ENCODE results near the gene RAB40B.

RAB40B gene

DNA sequence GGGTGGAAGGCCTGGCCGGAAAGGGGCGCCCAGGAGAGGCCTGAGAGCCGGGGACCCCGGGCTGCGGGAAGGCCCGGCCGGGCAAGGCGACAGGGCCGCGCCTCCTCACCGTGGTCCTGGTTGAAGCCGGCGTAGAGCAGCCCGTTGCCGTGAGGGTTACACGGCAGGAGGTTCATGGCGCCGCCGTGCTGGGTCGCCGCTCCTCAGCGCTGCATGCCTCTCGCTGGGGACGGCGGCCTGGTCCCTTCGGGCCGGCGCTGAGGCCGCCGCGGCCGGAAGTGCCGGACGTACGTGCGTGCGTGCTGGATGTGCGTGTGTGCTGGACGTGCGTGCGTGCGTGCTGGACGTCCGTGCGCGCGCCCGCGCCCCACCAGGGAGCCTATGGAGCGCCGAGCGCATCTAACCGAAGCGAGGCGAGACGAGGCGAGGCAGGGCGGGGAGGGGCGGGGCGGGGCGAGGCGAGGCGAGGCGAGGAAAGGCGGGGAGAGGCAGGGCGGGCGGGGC, 50.3 kb downstream of the RAB40B start, which contains the start of gene WDR45B:
Gene WDR45B (minus strand): TSS at position 280 of the 504 bp plus-strand sequence. CDS start 104 bp downstream, at position 176.
- DNase-seq = peak; percentile 58

DNA sequence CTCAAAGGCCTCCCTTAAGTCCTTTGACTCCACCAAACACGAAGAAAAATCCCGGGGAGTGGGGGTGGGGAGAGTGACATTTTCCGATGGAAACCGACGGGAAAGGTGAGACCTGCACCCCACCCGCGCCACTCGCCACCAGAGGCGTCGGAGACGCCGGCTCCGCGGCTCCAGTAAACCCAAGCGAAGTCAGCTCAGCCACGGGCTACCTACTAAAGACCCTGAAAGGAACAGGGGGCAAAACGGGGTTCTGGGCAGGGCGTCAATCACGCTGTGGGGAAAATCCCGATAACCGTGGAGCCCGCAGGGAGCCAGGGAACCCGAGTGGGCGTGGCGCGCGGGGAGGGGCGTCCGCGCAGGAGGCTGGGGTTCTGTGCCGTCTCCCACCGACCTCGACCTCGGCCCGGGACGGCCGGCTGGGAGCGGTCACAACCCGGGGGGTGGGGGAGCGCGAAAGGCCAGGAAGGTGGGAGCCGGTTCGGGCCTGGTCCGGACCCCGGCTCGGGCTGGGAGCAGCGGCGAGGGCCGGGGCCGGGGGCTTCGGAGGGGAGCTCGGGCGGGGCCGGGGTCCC, 50.8 kb downstream of the RAB40B start:
- no peak for DNase-seq

DNA sequence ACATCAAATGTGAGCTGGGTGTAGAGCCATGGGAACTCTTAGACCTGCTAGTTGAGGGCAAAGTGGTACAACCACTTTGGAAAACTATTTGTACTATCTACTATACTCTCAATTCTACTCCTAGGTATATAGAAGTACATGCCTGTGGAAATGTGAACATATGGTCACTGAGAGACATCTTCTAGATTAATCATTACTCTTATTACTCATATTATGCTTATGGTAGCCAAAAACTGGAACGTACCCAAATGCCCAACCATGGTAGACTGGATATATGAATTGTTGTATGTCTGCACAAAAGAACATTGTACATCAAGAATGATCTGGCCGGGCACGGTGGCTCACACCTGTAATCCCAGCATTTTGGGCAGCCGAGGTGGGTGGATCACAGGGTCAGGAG, 53.0 kb downstream of the RAB40B start:
- DNase-seq = no peak

DNA sequence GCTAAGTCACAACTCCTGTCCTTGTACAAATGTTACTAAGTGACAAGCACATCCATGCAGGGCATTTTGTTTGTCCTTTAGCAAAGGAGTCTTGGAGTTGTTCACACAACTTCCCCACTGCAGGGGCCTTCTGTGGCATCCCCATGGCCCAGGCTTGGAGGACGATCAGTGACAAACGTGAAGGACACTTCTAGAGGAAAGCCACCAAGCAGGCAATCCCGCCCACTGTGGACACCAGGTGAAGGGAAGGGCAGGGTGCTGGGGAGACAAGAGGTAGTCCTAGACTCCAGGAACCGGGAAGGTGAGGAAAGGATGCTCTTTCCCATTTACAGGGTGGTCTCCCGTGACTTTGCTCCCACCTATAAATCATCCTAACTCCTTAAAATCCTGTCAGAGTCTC, 54.4 kb downstream of the RAB40B start:
- DNase-seq = no peak

DNA sequence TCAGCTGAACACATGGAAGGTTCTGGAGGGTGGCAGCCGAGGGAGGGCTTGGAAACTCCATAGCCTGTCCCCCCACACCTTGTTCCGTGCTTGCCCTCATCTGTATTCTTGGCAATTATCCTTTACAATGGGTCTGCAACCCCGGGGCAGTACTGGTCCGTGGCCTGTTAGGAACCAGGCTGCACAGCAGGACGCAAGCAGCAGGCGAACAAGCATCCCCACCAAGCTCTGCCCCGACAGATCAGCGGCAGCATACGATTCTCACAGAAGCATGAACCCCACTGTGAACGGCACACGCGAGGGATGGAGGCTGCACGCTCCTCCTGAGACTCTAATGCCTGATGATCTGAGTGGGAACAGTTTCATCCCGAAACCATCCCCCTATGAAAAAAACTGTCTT, 56.5 kb downstream of the RAB40B start:
- no peak for DNase-seq

DNA sequence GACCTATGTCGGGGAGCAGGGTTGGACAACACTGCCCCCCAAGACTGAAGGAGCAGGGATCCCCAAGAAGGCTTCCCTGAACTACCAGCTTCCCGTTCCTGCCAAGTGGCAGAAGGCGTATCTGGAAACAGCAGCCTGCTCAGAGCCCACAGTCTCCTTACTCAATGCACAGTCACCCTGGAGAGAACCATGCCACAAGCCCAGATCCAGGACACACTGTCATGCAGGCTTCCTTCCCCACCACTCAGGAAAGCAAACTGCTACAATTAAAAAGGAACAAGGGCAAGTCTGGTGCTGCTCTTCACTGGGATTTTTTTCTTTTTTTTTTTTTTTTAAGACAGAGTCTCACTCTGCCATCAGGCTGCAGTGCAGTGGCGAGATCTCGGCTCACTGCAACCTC, 58.5 kb downstream of the RAB40B start:
- no peak for DNase-seq

DNA sequence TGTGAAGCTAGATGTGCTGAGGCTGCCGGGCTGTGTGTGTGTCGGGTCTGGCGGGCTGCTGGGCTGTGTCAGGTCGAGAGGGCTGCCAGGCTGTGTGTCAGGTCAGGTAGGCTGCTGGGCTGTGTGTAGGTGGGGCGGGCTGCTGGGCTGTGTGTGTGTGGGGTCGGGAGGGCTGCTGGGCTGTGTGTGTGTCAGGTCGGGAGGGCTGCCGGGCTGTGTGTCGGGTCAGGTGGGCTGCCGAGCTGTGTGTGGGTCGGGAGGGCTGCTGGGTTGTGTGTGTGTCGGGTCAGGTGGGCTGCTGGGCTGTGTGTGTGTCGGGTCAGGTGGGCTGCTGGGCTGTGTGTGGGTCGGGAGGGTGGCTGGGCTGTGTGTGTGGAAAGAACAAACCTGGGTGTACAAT, 58.9 kb downstream of the RAB40B start:
- no peak for DNase-seq

DNA sequence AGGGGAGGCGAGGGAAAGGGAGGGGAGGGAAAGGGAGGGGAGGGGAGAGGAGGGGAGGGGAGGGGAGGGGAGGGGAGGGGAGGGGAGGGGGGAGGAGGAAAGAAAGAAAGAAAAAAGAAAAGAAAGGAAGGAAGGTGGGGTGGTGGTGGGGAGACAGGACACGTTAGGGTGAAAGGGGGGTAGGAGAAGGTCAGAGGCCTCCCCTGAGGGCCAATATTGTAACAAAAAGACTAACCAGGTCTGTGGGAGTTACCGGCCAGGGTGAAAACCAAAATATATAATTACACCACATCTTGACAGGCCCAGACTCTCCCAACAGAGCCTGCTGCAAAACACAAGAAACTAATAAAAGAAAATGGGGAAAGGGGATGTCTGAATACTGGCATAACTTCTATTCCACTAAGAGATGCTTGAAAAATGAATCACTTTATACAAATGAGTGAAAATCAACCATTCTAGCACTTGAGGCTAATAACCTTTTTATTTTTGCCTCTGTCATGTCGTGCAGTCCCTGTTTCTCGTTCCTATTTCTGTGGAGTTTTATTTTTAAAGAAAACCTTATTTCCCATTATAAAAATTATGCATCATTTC, 60.2 kb downstream of the RAB40B start:
- DNase-seq = no peak

DNA sequence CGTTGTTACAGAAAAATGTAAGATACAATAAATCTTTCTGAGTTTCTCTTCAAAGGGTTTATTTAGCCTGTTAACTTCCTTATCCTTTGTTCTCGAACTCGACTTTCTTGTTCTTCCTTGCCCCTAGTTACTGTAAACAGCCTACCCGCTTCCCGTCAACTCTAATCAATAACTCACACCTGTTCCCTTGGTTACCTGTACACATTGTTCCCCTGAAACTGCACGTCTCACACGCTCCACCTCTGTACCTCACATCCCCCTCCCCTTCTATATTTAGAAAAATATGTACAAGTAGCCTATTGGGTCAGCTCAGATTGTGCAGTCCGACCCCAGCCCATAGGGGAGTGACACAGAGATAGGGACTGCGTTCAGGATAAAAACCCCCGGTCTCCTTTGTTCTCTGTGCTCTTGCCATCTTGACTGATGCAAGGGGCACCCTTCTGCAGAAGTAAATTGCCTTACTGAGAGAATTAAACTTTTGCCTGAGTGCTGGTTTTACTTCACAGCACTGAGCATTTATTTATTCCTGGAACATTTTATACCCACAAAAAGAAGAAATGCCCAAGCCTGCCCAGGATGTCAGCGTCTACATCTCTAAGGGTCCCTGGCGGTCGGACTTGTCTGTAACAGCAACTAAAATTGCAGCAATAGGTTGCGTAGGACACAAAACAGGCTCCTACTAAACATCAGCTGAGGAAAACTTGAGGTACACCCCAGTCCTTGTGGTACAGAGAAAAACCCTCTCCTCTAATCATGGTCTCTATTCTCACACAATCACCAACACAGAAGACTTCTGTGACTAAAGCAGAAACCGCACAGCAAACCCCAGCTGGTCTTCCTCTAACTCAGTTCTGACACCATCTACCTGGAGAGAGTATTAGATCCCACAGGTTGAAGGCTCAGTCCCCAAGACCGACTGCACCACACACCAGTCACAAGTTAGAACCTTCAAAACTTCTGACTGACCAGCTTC, 61.6 kb downstream of the RAB40B start:
- no peak for DNase-seq

DNA sequence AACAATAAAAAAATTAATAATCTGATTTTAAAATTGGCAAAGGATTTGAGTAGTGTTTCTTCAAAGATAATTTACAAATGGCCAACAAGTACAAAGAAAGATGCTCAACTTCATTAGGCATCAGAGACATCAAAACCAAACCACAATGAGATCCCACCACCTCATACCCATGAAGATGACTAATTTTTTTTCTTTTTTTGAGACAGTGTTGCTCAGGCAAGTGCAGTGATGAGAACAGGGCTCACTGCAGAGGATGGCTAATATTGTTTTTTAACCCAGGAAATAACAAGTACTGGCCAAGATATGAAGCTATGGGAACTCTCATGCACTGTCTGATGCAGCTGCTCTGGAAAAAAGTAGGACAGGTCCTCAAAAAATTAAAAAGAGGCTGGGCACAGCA, 65.2 kb downstream of the RAB40B start:
- DNase-seq = no peak

DNA sequence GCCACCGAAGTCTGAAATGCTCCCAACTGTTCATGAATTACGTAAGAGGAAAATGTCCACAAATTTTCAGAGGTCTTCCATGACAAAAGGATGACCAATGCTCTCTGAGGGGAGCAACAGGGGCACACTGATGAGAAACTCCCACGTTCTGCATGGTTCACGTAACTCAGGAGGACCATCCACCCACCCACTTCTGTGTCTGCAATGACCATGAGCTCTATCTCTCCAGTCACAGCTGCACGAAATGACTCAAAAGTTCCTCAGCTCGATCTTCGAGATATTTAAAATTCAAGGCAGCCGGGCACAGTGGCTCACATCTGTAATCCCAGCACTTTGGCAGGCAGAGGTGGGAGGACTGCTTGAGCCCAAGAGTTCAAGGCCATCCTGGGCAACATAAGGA, 66.0 kb downstream of the RAB40B start:
- DNase-seq = no peak

DNA sequence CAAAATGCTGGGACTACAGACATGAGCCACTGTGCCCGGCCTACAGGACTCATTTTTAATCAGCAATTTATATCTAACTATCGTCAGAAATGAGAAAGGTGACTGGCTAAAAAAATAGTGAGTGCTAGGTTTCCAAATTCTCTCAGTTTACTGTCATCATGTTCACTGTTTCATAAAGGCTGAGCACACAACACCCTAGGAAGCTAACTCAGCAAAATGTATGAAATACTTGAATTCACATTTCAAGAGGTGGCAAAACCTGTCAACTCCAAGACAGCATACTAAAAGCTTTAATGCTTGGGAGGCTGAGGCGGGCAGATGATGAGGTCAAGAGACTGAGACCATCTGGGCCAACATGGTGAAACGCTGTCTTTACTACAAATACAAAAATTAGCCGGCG, 67.0 kb downstream of the RAB40B start:
- DNase-seq = no peak

DNA sequence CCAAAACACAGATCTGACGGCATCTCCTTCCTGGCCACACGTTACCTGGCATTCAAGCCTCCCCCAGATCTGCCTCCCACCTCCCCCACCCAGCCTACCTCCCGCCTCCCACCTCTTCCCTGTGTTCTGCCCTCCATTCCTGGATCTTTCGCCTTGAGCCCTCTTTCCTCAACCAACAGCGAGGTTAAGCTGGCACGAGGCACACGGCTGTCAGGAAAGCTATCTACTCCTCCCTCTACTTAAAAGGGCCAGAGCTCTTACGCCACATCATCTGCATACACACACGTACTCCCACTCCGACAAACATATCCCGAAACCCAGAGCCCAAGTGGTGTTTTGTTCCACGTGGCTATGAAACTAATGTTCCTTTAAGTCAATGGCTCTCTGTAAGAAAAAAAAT, 68.3 kb downstream of the RAB40B start:
- no peak for DNase-seq

DNA sequence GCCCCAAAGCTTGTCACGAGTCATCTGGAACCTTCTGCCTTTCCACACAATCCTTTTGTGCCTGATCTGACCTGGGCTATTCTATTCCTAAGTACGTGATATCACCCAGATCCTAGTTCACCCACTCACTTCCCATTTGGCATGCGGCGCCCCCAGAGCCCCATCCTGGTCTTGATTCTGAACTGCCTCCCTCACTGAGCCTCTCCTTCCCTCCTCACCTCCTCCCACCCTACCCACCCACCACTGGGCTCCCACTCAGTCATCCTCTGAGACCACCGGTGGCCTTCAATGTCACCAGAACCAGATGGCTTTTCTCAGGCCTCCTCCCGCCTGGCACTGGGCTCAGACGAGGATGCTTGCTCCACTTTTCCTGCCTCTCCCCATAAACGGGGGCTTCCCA, 68.8 kb downstream of the RAB40B start:
- DNase-seq = no peak

DNA sequence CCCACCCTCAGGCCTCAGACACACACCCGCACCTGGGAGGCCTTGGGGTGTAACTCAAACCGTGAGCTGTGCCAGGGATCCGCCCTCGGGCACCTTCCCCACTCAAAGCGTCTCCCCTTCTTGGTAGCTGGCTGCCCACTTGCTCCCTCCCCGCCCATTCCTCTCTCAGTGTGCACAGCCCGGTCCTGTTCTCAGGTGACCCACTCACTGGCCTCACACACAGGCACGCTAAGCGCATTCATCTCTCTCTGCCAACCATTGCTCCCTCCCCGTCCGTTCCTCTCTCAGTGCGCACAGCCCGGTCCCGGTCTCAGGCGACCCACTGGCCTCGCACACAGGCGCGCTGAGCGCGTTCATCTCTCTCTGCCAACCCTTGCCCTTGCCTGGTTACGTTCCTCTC, 71.1 kb downstream of the RAB40B start:
- no peak for DNase-seq

DNA sequence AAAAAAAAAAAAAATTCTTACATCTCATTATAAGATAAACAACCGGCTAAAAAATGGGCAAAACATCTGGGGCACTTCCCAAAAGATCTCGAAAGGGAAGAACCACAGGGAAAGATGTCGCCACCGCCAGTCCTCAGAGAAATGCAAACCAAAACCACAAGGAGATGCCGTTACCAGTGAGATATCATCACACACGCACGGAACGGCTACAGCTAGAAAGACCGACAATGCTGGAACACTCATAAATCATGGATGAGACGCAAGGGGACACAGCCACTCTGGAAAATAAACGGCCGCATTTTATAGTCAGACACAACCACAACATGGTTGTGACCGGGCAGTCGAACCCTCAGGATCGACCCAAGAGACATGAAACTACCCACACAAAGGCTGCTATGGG, 74.8 kb downstream of the RAB40B start:
- DNase-seq = no peak

DNA sequence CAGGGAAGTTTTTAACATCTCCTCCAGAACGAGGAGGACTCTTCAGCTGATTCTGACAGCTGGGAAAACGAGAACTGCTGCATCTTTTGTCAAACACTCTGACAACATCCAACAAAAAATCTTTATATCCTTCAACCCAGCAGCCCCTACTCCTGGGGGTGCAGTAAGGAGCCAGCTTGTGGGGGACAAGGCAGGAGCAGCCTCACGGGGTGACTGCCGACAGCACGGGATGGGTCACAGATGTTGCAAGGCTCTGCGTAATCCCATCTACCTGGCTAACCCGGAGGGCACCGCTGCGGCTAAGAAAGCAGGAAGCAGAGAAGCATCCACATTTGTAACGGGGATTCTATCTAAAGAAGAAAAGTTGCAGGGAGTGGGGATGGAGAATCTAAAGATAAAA, 78.9 kb downstream of the RAB40B start:
- no peak for DNase-seq

DNA sequence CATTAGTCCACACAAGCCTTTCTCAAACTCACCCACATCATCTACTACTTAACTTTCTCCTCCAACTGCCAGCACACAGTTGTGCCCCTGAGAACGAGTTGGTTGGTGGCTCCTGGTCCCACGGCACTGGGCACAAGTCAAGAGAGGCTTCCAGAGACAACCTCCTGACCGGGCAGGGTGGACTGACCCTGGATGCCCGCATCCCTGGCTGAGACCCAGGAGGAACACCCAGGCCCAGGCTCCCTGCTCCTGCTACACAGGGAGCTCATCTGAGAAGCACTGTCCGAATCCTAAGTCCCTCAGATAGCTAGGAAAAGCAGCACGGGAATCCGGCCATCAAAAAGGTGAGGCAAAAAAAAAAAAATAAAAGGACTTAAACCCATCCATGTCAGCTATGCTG, 79.3 kb downstream of the RAB40B start:
- DNase-seq = no peak

DNA sequence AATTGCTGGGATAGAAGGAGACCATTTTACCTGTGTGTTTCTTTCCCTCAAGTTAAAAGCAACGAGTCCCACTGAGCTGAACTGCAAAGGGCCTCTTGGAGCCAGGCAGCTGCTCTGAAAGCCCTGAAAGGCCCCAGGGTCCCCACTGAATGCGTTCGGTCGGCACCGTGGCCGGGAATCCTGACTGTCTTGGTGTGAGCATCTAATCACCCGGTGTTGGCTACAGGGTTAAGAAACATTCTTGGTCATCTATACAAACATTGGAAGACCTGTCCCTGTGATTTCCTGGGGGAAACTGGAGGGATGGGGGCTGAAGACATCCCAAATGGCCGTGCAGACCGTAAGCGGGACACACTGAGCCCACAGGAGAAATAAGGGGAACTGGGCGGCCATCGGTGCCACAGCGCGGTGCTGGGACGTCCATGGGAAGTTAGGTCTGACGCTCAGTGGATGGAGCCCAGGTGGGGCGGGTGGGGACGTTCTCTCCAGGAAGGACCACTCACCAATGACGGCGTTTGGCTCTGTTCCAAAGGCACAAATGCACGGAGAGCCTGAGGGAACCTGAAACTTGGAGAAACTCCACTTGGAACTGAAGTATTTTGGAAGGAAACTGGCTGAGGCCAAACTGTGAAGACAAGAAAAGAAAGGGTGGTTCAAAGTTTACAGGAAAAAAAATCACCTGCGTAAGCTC, 82.3 kb downstream of the RAB40B start:
- DNase-seq = no peak

DNA sequence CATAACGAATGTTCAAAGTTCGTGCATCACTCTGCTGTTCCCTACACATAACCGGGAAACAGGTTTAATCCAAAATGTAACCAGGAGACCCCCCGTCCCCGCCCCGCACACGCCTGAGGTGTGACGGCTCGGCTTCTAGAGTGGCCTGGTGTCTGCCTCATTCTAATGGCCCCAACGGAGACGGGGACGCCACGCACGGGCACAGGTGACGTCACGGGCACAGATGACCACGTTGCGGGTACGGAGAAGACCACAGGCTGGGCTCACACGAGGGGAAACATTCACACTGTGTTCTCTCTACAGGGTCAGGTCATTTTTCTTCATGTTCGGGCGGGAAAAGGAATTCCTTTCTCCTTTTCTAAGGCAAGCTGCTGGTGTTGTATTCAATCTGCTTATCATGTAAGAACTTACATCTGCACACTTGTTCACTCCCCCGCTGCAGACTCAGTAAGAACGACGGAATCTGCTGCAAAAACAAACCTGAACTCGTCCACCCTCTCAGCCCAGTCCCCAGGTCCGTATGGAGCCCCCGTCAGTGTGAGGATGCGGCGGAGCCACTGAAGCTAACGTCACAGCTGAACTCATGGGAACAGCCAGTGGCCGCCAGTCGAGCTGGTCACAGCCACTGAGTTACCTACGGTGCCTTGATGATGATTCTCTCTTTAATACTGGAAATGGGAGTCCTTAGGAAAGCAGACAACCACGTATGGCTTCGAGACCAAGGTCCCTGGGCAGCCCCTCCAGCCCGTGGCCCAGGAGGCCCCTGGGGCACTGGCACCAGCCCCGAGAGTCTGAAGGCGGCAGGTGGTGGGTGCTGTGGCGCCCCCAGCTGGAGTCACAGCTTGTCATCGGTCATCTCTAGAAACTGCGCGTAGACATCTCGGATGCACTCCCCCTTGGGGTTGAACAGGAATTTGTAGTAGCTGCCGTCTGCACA, 83.1 kb downstream of the RAB40B start:
- no peak for DNase-seq

DNA sequence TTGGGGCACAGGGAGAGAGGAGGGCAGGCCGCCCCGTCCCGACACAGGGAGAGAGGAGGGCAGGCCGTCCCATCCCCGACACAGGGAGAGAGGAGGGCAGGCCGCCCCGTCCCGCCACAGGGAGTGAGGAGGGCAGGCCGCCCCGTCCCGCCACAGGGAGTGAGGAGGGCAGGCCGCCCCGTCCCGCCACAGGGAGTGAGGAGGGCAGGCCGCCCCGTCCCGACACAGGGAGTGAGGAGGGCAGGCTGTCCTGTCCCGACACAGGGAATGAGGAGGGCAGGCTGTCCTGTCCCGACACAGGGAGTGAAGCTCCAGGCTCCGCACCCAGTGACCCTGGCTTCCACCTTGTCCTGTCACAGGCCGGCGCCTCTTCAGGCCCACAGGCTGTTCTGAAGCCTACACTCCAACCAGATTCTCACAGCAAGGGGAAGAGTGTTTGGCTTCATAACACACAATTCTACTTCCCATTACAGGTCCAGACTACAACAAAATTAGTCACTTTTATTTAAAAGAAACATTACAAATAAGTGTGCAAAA, 84.3 kb downstream of the RAB40B start:
- no peak for DNase-seq

All from NCI-H1417 treated with DMSO at 0.1 percent for 48 hours (cell line).